NCI-H748 (cell line): Measurements from ENCODE around the gene NCAM1.
"Not testable (repeated sequence)": the region's sequence is repeated elsewhere in the genome, so short reads cannot be mapped to it uniquely, and the experiment has no call there.

Experiments used
- DNase-seq: peaks from one replicate; lab custom pipeline; 2025; ENCODE audit not compliant: unreplicated experiment; lab: John Stamatoyannopoulos, UW

Gene NCAM1

DNA sequence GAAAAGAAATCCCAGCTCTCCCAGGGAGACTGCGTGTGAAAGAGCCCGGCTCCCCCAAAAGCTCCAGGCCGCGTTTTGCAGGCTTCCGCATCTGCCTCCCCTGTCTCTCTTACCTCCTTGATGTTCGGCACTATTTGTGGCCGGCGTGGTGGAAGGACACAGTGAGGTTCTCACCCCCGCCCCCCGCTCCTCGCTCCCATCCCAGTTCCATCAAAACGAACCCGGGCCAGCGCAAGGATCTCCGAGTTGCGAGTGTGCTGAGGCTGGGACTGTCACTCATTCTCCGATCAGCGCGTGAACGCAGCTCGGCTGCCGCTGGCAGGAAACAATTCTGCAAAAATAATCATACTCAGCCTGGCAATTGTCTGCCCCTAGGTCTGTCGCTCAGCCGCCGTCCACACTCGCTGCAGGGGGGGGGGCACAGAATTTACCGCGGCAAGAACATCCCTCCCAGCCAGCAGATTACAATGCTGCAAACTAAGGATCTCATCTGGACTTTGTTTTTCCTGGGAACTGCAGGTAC is at the start of gene NCAM1:
TSS of gene NCAM1 (plus strand) at position 275 of the 523 bp plus-strand sequence.
- peak; percentile 96 for DNase-seq

DNA sequence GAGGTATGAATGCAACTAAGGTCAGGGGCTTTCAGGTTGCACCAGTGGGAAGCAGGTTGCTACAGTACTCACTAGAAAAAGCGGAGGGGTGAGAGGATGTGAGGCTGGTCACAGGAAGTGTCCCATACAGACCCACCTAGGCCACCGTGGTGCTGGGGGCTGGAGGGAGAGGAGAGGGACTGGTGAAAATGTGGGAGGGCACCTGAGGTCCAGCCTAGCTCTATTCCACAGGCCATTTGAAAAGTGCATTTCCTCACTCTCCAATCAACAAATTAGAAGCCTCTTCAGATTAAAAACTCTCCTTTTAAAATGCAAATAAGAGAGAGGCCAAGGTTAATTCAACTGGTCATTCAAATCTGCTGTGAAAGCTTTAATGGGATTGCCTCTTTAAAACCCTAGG is 38.6 kb upstream of the NCAM1 start:
- DNase-seq = peak; percentile 57

DNA sequence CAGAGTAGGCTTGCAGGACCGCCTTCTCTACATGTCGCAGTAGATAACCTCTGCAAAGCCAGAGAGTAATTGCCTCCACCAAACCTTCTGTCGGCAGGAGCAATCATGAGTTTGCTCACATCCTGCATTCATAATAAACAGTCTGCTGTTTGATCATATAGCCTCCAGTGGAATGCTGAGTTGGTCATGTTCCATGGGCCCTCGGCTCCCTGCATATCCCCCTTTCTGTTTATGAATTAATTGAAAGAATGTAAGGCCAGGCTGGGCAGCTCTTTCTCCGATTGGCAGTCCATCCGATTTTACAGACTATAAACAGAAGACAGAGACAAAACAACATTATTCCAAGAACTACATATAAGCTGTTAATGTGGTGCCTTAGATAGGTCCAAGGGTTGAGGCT is 36.4 kb upstream of the NCAM1 start:
- not testable (repeated sequence) for DNase-seq

GRCh38 chr11:112925516-112926310 is 35.5 kb upstream of the NCAM1 start:
- DNase-seq = no peak

GRCh38 chr11:112928136-112928535 is 33.1 kb upstream of the NCAM1 start:
- DNase-seq = no peak

GRCh38 chr11:112929432-112929831 is 31.8 kb upstream of the NCAM1 start:
- no peak for DNase-seq

DNA sequence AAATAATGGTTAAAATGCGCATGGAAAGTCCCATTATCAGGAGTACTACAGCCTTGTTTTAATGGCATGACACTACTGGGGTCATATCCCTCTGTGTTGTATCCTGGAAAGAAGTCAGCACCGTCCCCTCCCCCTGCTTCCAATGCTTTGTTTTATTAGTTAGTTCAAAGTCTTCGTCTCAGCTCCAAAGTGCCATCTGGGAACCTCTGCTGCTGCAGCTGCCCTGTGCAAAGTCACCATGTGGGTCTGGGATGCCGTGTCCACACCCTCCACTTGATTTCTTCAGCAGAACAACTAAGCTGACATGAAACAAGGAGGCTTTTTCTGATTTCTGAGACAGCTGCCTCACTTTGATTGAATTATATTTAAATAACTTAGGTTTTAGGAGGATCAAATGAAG is 29.5 kb upstream of the NCAM1 start:
- DNase-seq = peak; percentile 3

- no peak for DNase-seq
Measured at GRCh38 chr11:112932593-112932992, 28.6 kb upstream of the NCAM1 start.

GRCh38 chr11:112933970-112934369 is 27.2 kb upstream of the NCAM1 start:
- no peak for DNase-seq

- DNase-seq = no peak
Measured at GRCh38 chr11:112941104-112941503, 20.1 kb upstream of the NCAM1 start.

GRCh38 chr11:112942966-112943643 is 18.1 kb upstream of the NCAM1 start:
- no peak for DNase-seq

- DNase-seq = no peak
Measured at GRCh38 chr11:112946866-112947265, 14.4 kb upstream of the NCAM1 start.

GRCh38 chr11:112949781-112950575 is 11.2 kb upstream of the NCAM1 start:
- no peak for DNase-seq

- no peak for DNase-seq
Measured at GRCh38 chr11:112958670-112959069, 2.5 kb upstream of the NCAM1 start.

DNA sequence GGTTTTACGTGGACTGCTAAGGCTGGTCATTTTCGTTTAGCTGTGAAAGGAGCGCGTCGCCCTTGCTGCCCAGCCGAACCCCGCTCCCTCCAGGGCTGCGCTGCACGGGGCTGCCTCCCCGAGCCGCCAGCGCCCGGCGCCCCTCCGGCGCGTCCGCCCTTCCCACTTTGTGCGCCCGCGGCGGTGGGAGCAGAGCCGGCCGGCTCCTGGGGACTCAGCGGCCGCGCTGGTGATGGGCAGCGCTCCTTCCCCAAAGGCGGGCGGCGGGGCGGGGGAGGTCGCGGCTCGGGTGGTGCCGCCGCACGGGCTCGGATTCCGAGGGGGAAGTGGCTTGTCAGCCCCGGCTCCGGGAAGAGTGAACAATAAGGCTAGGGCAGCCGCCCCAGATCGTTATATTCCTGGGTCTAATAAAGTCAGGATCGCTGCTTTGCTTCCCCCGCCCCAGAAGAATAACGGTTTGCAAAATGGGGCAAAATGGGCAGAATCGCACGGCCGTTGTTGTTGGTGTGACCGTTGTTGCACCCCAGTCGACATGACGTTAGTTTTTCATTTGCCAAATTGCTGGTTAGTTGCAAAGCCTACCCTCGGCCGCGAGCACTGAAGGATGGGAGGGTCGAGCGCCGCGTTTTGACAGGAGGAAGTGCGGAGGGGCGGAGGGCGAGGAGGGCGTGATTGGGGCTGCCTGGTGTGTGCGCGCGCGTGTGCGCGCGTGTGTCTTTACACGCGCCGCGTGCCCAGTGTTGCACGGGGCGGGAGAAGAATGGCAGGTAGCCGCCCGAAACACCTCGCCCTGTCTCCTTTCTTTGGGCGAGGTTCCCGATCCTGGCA is 745 bp downstream of the NCAM1 start:
- peak; percentile 76 for DNase-seq

DNA sequence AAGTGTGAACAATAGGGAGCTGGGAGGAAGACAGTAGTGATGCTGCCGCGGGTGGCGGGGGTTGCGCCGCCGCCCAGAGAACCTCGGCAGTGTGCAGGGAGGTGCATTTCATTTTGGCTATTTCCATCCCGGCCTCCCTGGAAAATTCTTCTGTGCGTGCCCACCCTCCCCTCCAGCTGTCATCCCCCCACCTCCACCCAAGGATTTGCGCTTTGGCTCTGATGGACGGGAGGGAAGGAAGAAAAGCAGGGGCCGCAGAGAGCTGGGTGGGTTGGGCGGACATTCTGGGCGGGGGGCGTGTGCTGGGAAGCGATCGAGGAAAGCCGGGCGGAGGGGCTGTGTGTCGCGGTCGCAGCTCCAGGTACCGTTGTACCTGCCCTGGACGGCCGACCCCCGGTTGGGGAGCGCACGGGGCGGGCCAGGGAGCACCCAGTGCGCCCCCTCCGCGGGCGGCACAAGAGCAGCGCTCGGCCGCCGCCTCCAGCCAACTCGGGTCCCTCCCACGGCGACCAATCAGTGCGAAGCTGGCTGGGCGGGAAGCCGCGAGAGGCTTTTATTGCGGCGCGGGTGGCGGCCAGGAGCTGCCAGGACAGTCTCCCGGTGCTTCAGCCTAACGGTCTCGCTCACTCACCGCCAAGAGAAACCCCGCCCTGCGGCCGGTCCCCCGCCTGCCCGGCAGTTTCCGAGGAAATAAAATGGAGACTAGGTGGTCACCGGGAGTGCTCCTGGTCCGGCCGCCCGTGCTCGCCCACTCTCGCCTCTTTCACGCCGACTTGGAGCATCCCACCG is 1.6 kb downstream of the NCAM1 start:
- DNase-seq = peak; percentile 90

GRCh38 chr11:112963368-112963955 is 2.2 kb downstream of the NCAM1 start:
- DNase-seq = peak; percentile 87

DNA sequence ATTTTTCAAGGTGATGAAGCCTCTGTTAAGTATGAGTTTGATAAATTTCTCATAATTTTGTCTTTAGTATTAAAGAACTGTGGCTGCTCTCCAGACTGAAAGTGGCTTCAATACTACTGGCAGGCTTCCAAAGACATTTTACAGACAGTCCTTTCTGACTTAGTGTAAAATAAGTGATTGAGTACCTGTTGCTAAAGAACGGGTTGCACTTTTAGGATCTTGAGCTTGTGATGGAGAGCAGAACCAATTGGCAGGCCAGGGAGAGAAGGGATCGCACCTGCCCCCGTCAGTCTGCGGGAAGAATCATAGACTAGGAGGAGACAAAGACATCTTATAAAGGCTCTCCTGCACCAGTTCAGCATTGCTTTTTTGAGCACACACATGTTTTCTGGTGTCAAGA is 4.4 kb downstream of the NCAM1 start:
- peak; percentile 45 for DNase-seq

DNA sequence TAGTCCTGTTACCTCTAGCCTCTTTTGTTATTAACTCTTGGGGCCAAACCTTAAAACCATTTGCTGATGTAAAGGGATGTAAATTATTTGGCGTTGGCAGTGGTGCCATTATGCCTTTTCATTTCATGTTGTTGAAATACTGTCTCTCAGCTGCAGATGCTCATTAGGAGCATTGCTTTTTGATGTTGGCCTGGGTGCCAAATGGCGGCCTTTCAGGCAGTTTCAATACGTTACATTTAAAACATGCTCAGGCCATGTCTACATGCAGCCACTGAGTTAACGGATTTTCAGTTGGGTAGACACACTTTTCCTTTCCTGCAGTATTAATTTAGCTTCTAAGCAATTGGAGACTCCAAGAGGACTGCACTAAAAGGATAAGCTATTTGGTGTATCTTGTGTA is 5.3 kb downstream of the NCAM1 start:
- peak; percentile 11 for DNase-seq
